NCI-H748 (cell line): ENCODE data around the gene SLC26A11.
"Not testable (repeated sequence)": the region's sequence is repeated elsewhere in the genome, so short reads cannot be mapped to it uniquely, and the experiment has no call there.

Source experiments
- DNase-seq: peaks from one replicate; lab custom pipeline; 2025; ENCODE audit not compliant: unreplicated experiment; lab: John Stamatoyannopoulos, UW

SLC26A11 gene

GRCh38 chr17:80299350-80300100 lies 79.3 kb downstream of the SLC26A11 start:
- DNase-seq: not testable (repeated sequence)

DNA sequence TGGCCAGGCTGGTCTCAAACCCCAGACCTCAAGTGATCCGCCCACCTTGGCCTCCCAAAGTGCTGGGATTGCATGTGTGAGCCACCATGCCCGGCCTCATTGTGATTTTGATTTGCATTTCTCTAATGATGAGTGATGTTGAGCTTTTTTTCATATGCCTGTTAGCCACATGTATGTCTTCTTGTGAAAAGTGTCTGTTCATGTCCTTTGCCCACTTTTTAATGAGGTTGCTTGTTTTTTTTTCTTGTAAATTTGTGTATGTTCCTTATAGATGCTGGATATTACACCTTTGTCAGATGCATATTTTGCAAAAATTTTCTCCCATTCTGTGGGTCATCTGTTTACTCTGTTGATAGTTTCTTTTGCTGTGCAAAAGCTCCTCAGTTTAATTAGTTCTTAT lies 80.5 kb downstream of the SLC26A11 start:
- DNase-seq: not testable (repeated sequence)
